Retinal pigment epithelial cell (primary cell): Measurements from ENCODE around the gene ATP2B2.

Source experiments
- DNase-seq: peaks from one replicate; pipeline ENCODE4 v3.0.0-alpha.2; 2010; ENCODE audit warnings: low read depth
- H3K4me3 ChIP-seq: 2 replicates; pipeline ENCODE4 v1.5.1; 2011; ENCODE audit warnings: mild to moderate bottlenecking, low read length, control low read depth, moderate library complexity
- CTCF ChIP-seq: conservative IDR thresholded peaks from 2 replicates; pipeline ENCODE4 v1.5.1; 2011; ENCODE audit warnings: low read depth, low read length, control low read depth, inconsistent platforms

Gene ATP2B2

GRCh38 chr3:10517627-10518026 is 12.2 kb upstream of the ATP2B2 start:
- H3K4me3 ChIP-seq: no peak overlapping the region
- TF ChIP-seq CTCF: no peak
- DNase-seq: no peak

- no peak for TF ChIP-seq CTCF
- H3K4me3 ChIP-seq: no peak overlapping the region
- DNase-seq: no peak
These were observed 11.4 kb upstream of the ATP2B2 start for GRCh38 chr3:10516544-10517452.

GRCh38 chr3:10515884-10516495 is 10.6 kb upstream of the ATP2B2 start:
- peak; percentile 24 for TF ChIP-seq CTCF
- H3K4me3 ChIP-seq: no peak overlapping the region
- no peak for DNase-seq

- TF ChIP-seq CTCF: no peak
- DNase-seq: no peak
- no peak overlapping the region for H3K4me3 ChIP-seq
These were observed 10.0 kb upstream of the ATP2B2 start for GRCh38 chr3:10515396-10515795.

GRCh38 chr3:10514407-10515069 is 9.2 kb upstream of the ATP2B2 start:
- DNase-seq: no peak
- H3K4me3 ChIP-seq: no peak overlapping the region
- no peak for TF ChIP-seq CTCF

GRCh38 chr3:10513306-10513705 is 7.9 kb upstream of the ATP2B2 start:
- DNase-seq: no peak
- H3K4me3 ChIP-seq: no peak overlapping the region
- no peak for TF ChIP-seq CTCF
